ENCODE results near the gene CEP83.

- TF ChIP-seq ARNTL (CRISPR knock-in tag; IDR thresholded peaks at IDR 0.05; ENCODE audit: borderline replicate concordance, low read depth) (no peak), PPARA (CRISPR knock-in tag; IDR thresholded peaks at IDR 0.05; ENCODE audit: borderline replicate concordance) (no peak), OSR1 (CRISPR knock-in tag; IDR thresholded peaks at IDR 0.05) (no peak), ZNF565 (CRISPR knock-in tag; conservative IDR thresholded peaks at IDR 0.05; ENCODE audit: low read depth) (no peak)
Measured at GRCh38 chr12:94418517-94418916, 41.1 kb downstream of the CEP83 start.
